Choroid plexus epithelial cell (primary cell): ENCODE measurements around the gene SNAPC2.

ENCODE experiments used
- DNase-seq: peaks from one replicate; pipeline ENCODE4 v3.0.0-alpha.2; 2010; ENCODE audit warnings: low read depth
- H3K4me3 ChIP-seq: 2 replicates; pipeline ENCODE4 v1.5.1; 2011; ENCODE audit warnings: low read depth, mild to moderate bottlenecking, control low read depth, low read length, moderate library complexity
- CTCF ChIP-seq: conservative IDR thresholded peaks from 2 replicates; pipeline ENCODE4 v1.5.1; 2011; ENCODE audit warnings: low read depth, mild to moderate bottlenecking, control low read depth, inconsistent platforms, low read length, moderate library complexity

Gene SNAPC2

GRCh38 chr19:7924651-7925170, 4.6 kb downstream of the SNAPC2 start:
- no peak overlapping the region for H3K4me3 ChIP-seq
- TF ChIP-seq CTCF, result no peak
- no peak for DNase-seq

- peak; percentile 74 for DNase-seq
- peak overlapping the region; percentile 34 for H3K4me3 ChIP-seq
These were observed 5.2 kb downstream of the SNAPC2 start for GRCh38 chr19:7925171-7925851.

GRCh38 chr19:7926021-7926726, 6.0 kb downstream of the SNAPC2 start, which contains the start of gene CTXN1:
Gene CTXN1, minus strand, starts transcription at chr19:7926135. Its CDS starts 597 bp downstream, at chr19:7925538.
- TF ChIP-seq CTCF, result no peak
- DNase-seq, result peak; percentile 51
- H3K4me3 ChIP-seq, result peak within 1 kb of the TSS; percentile 60

More at GRCh38 chr19:7925171-7925851, 5.2 kb downstream of the SNAPC2 start:
- peak; percentile 78 for TF ChIP-seq CTCF

GRCh38 chr19:7926727-7927604, 6.8 kb downstream of the SNAPC2 start:
- no peak for DNase-seq
- H3K4me3 ChIP-seq, result no peak overlapping the region
- no peak for TF ChIP-seq CTCF

- no peak for DNase-seq
- TF ChIP-seq CTCF, result no peak
- H3K4me3 ChIP-seq, result no peak overlapping the region
These were observed 7.6 kb downstream of the SNAPC2 start for GRCh38 chr19:7927605-7928333.

- H3K4me3 ChIP-seq, result no peak overlapping the region
- no peak for DNase-seq
- no peak for TF ChIP-seq CTCF
These were observed 8.2 kb downstream of the SNAPC2 start for GRCh38 chr19:7928334-7928706.
